Fibroblast of lung (primary cell): ENCODE results near the gene ASB17. TPM values are rescaled to one million over a fixed set of nuclear protein-coding genes. Genes with fewer than 3 reads are reported as not detected.

ENCODE experiments used
- DNase-seq, 2 donors: peaks; one replicate each; pipeline versions ENCODE4 v3.0.0 to v3.0.0-alpha.2; 2010; ENCODE audit warnings: low read depth in 2 of 2
- H2AFZ ChIP-seq: 2 replicates; pipeline ENCODE4 v1.5.1; 2012; ENCODE audit warnings: low read length, control low read depth, inconsistent platforms
- H3K27ac ChIP-seq: 2 replicates; pipeline ENCODE4 v1.5.1; 2011; ENCODE audit warnings: low read length, control low read depth; ENCODE audit not compliant: insufficient read depth
- H3K27me3 ChIP-seq: 2 replicates; pipeline ENCODE4 v1.5.1; 2011; ENCODE audit warnings: mild to moderate bottlenecking, low read length; ENCODE audit not compliant: control insufficient read depth, insufficient read depth
- H3K36me3 ChIP-seq: 2 replicates; pipeline ENCODE4 v1.5.1; 2011; ENCODE audit warnings: low read length; ENCODE audit not compliant: control insufficient read depth, insufficient read depth
- H3K4me1 ChIP-seq: 2 replicates; pipeline ENCODE4 v1.5.1; 2011; ENCODE audit warnings: low read length; ENCODE audit not compliant: control insufficient read depth, insufficient read depth; ENCODE audit errors: extremely low read depth
- H3K4me2 ChIP-seq: 2 replicates; pipeline ENCODE4 v1.5.1; 2011; ENCODE audit warnings: low read length, control low read depth; ENCODE audit not compliant: insufficient read depth; ENCODE audit errors: extremely low read depth
- H3K4me3 ChIP-seq, 4 experiments: fragments of 200-600 bp in 1 of 4; sonication (generic) in 1 of 4; replicated peaks in 1 of 4; 2 replicates each; pipeline ENCODE4 v1.5.1; 2011 to 2016; ENCODE audit warnings: low read length in 4 of 4, low read depth in 3 of 4, mild to moderate bottlenecking in 3 of 4, control low read depth in 2 of 4, inconsistent platforms in 1 of 4, mixed read lengths in 1 of 4; ENCODE audit not compliant: insufficient read depth in 1 of 4; ENCODE audit errors: control extremely low read depth in 1 of 4
- H3K79me2 ChIP-seq: 2 replicates; pipeline ENCODE4 v1.5.1; 2012; ENCODE audit warnings: mild to moderate bottlenecking, low read length, inconsistent platforms; ENCODE audit not compliant: control insufficient read depth, insufficient read depth
- H3K9ac ChIP-seq: 2 replicates; pipeline ENCODE4 v1.5.1; 2011; ENCODE audit warnings: mild to moderate bottlenecking, low read length, control low read depth; ENCODE audit not compliant: insufficient read depth
- H3K9me3 ChIP-seq: 2 replicates; pipeline ENCODE4 v1.5.1; 2012; ENCODE audit warnings: low read depth, low read length; ENCODE audit not compliant: control insufficient read depth, insufficient read depth
- H4K20me1 ChIP-seq: 2 replicates; pipeline ENCODE4 v1.5.1; 2011; ENCODE audit warnings: low read length; ENCODE audit not compliant: control insufficient read depth, insufficient read depth; ENCODE audit errors: extremely low read depth
- EZH2 ChIP-seq: IDR thresholded peaks from 2 replicates; pipeline ENCODE4 v1.5.1; 2012; ENCODE audit warnings: low read length, control low read depth, mild to moderate bottlenecking; ENCODE audit errors: missing control alignments
- polyA plus RNA-seq, 2 donors: library from polyadenylated mRNA; depleted of rRNA in 1 of 2; stranded (reverse) in 1 of 2; unstranded in 1 of 2; fragments of >200 nt; gene quantifications; 2 replicates each; pipeline ENCODE4 v1.2.1, GENCODE V29; 2011 to 2012; ENCODE audit warnings: missing spikeins in 1 of 2
- total RNA-seq: library from RNA; depleted of rRNA; stranded (reverse); fragments of >200 nt; gene quantifications from 2 replicates; pipeline ENCODE4 v1.2.1, GENCODE V29; 2014
- TF ChIP-seq, protein P1 (sequence below), 2 donors: IDR thresholded peaks in 1 of 2; conservative IDR thresholded peaks in 1 of 2; 1 replicate in 1 of 2; 2 replicates in 1 of 2; pipeline ENCODE4 v1.5.1; 2011 to 2012; ENCODE audit warnings: low read length in 2 of 2, control low read depth in 1 of 2, inconsistent platforms in 1 of 2, low read depth in 1 of 2, mild to moderate bottlenecking in 1 of 2

Gene ASB17
- total and polyA plus RNA-seq, 2 donors (not counting 1 experiment from before 2014, with no cell fraction given): not detected

DNA sequence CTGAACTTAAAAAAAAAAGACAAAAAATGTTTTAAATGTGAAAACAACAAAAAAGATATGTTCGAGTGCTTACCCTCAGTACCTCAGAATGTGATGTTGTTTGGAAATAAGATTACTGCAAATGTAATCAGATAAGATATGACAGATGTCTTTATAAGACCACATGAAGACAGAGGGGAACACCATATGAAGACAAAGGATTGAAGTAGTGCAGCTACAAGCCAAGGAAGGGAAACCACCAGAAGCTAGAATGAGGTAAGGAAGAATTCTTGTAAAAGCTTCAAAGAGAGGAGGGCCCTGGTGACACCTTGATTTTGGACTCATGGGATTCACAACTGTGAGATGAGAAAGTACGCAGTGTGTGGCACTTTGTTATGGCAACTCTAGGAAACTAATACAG is 15.4 kb downstream of the ASB17 start:
- H3K27ac ChIP-seq: no peak overlapping the region
- TF ChIP-seq EZH2: no peak
- TF ChIP-seq, protein P1, sequence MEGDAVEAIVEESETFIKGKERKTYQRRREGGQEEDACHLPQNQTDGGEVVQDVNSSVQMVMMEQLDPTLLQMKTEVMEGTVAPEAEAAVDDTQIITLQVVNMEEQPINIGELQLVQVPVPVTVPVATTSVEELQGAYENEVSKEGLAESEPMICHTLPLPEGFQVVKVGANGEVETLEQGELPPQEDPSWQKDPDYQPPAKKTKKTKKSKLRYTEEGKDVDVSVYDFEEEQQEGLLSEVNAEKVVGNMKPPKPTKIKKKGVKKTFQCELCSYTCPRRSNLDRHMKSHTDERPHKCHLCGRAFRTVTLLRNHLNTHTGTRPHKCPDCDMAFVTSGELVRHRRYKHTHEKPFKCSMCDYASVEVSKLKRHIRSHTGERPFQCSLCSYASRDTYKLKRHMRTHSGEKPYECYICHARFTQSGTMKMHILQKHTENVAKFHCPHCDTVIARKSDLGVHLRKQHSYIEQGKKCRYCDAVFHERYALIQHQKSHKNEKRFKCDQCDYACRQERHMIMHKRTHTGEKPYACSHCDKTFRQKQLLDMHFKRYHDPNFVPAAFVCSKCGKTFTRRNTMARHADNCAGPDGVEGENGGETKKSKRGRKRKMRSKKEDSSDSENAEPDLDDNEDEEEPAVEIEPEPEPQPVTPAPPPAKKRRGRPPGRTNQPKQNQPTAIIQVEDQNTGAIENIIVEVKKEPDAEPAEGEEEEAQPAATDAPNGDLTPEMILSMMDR (conservative IDR thresholded peaks at IDR 0.05 in 1 of 2, IDR thresholded peaks at IDR 0.05 in 1 of 2; ENCODE audit: low read depth in 1 of 2, low read length in 2 of 2): no peak

DNA sequence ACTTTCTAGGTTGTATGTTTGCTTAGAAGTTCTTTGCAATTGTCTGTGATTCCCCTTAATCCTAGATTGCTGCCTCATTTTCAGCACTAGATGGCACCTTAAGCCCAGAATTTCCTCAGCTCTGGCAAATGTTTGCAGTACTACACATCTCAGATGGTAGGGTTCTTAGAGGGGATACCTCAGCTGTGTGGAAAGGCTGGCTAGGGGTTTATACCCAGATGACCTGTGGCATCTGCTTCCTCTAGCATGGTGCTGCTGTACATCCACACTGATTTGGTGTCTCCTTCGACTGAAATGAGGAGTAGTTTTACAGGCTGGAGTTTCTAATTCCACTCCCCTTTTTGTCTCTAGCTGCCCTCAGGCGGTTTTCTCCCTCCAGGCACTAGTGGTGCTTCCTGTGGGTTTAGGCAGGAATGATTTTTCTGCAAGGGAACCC is 23.5 kb downstream of the ASB17 start:
- Histone ChIP-seq H3K4me3 (no peak overlapping the region), H3K9me3 (no peaks in the 10 kb centered on the region), H3K27me3 (no peaks in the 10 kb centered on the region), H3K79me2 (no peaks in the 10 kb centered on the region), H3K36me3 (no peaks in the 10 kb centered on the region), H3K4me1 (no peaks in the 10 kb centered on the region), H3K9ac (no peak overlapping the region), H4K20me1 (no peaks in the 10 kb centered on the region), H2AFZ (peak overlapping the region; percentile 59), H3K27ac (no peak overlapping the region), H3K4me2 (no peak overlapping the region)
- DNase-seq: peak; percentile 33 to 73
- TF ChIP-seq EZH2: no peak
- TF ChIP-seq, protein P1 (conservative IDR thresholded peaks at IDR 0.05 in 1 of 2, IDR thresholded peaks at IDR 0.05 in 1 of 2; ENCODE audit: low read depth in 1 of 2, low read length in 2 of 2): peak; percentile 65 to 76

More for the DNA sequence above, 15.4 kb downstream of the ASB17 start:
- Histone ChIP-seq H4K20me1 (no peaks in the 10 kb centered on the region), H3K9ac (no peak overlapping the region), H3K4me1 (no peaks in the 10 kb centered on the region), H3K27me3 (no peaks in the 10 kb centered on the region), H3K9me3 (no peaks in the 10 kb centered on the region), H3K4me3 (no peak overlapping the region), H3K79me2 (no peaks in the 10 kb centered on the region), H2AFZ (no peak overlapping the region), H3K36me3 (no peaks in the 10 kb centered on the region), H3K4me2 (no peak overlapping the region)
- no peak for DNase-seq

DNA sequence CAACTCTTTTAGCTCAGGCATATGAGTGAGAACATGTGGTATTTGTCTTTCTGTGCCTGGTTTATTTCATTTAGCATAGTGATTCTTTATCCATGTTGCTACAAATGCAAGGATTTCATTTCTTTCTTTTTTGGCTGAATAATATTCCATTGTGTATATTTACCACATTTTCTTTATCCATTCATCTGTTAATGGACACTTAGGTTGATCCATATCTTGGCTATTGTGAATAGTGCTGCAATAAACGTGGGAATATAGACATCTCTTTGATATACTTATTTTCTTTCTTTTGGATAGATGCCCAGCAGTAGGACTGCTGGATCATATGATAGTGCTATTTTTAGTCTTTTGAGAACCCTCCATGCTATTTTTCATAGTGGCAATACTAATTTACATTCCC is 30.8 kb downstream of the ASB17 start:
- Histone ChIP-seq H4K20me1 (no peaks in the 10 kb centered on the region), H3K4me3 (no peak overlapping the region), H3K27ac (no peak overlapping the region), H3K9me3 (no peaks in the 10 kb centered on the region), H2AFZ (no peak overlapping the region), H3K4me1 (no peaks in the 10 kb centered on the region), H3K4me2 (no peak overlapping the region), H3K9ac (no peak overlapping the region), H3K79me2 (no peaks in the 10 kb centered on the region), H3K36me3 (no peaks in the 10 kb centered on the region), H3K27me3 (no peaks in the 10 kb centered on the region)
- TF ChIP-seq, protein P1 (conservative IDR thresholded peaks at IDR 0.05 in 1 of 2, IDR thresholded peaks at IDR 0.05 in 1 of 2; ENCODE audit: low read depth in 1 of 2, low read length in 2 of 2): no peak
- no peak for TF ChIP-seq EZH2
- DNase-seq: no peak
